ENCODE results near the gene GARS1.

- TF ChIP-seq EZH2phosphoT487 (IDR thresholded peaks at IDR 0.05; ENCODE audit: insufficient read depth, low read depth) (no peak), EZH2 (IDR thresholded peaks at IDR 0.05; ENCODE audit: insufficient read depth, poor library complexity, severe bottlenecking) (no peak)
Observed at GRCh38 chr7:30630986-30631385, 36.3 kb downstream of the GARS1 start.
